ENCODE measurements around the gene PON3. TPM values are rescaled to one million over a fixed set of nuclear protein-coding genes. Genes with fewer than 3 reads are reported as not detected.

Gene PON3
- total RNA-seq, 1 experiment from 2014 or later, result not detected

DNA sequence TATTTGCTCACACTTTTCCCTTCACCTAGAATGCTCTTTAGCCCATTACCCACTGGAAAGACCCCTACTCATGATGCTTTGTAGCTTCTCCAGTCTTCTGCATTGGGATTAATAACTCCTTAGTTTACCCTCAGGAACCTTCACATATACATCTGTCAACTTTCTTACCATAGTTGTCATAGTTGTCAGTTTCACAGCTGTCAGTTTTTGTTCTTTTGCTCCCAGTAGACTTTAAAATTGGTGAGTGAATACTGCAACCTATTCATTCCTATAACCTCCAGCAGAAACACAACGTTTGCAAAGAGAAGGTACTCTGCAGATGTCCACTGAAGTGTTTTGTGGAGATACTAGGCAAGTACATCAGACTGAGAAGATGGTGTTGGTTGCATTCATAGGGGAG is 74.5 kb downstream of the PON3 start:
- H3K36me3 ChIP-seq (ENCODE audit: low read depth, low read length), result no peaks in the 10 kb centered on the region
- intact Hi-C loops (cut with micrococcal nuclease), result no loop called here
- no peaks in the 10 kb centered on the region for H3K27me3 ChIP-seq (ENCODE audit: low read length)
- CTCF ChIA-PET, result no interaction called here
- no peaks in the 10 kb centered on the region for H3K79me2 ChIP-seq (ENCODE audit: low read length)
- POLR2A ChIA-PET (ENCODE audit: unreplicated experiment), result no interaction called here
- DNase-seq (no peak), ATAC-seq (no peak)
- H2AFZ ChIP-seq (ENCODE audit: low read length), result no peak overlapping the region
- no peaks in the 10 kb centered on the region for H3F3A ChIP-seq (ENCODE audit: low read length, unreplicated experiment)
- H3K9ac ChIP-seq (ENCODE audit: low read length), result no peak overlapping the region
- H3K4me3 ChIP-seq (ENCODE audit: low read length), result no peak overlapping the region
- H3K27ac ChIP-seq (ENCODE audit: low read length), result no peak overlapping the region
- TF ChIP-seq EZH2 (IDR thresholded peaks at IDR 0.05; ENCODE audit: low read length, unreplicated experiment), result no peak
- TF ChIP-seq EZH2phosphoT487 (IDR thresholded peaks at IDR 0.05; ENCODE audit: borderline replicate concordance, low read length), result no peak
- TF ChIP-seq, protein P1, sequence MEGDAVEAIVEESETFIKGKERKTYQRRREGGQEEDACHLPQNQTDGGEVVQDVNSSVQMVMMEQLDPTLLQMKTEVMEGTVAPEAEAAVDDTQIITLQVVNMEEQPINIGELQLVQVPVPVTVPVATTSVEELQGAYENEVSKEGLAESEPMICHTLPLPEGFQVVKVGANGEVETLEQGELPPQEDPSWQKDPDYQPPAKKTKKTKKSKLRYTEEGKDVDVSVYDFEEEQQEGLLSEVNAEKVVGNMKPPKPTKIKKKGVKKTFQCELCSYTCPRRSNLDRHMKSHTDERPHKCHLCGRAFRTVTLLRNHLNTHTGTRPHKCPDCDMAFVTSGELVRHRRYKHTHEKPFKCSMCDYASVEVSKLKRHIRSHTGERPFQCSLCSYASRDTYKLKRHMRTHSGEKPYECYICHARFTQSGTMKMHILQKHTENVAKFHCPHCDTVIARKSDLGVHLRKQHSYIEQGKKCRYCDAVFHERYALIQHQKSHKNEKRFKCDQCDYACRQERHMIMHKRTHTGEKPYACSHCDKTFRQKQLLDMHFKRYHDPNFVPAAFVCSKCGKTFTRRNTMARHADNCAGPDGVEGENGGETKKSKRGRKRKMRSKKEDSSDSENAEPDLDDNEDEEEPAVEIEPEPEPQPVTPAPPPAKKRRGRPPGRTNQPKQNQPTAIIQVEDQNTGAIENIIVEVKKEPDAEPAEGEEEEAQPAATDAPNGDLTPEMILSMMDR (conservative IDR thresholded peaks at IDR 0.05; ENCODE audit: low read depth, low read length), result no peak
- BruUV-seq (replicated peaks), result no TSS peak
- H4K20me1 ChIP-seq (ENCODE audit: low read length), result no peaks in the 10 kb centered on the region
- no peaks in the 10 kb centered on the region for H3K9me2 ChIP-seq (replicated peaks; ENCODE audit: low read length)
- no peaks in the 10 kb centered on the region for H3K9me3 ChIP-seq (ENCODE audit: low read length)
- no peak overlapping the region for H3K4me2 ChIP-seq (ENCODE audit: low read length)
- no peaks in the 10 kb centered on the region; the same call in 1 of the 2 replicates for H3K4me1 ChIP-seq (ENCODE audit: insufficient read depth, low read length)

DNA sequence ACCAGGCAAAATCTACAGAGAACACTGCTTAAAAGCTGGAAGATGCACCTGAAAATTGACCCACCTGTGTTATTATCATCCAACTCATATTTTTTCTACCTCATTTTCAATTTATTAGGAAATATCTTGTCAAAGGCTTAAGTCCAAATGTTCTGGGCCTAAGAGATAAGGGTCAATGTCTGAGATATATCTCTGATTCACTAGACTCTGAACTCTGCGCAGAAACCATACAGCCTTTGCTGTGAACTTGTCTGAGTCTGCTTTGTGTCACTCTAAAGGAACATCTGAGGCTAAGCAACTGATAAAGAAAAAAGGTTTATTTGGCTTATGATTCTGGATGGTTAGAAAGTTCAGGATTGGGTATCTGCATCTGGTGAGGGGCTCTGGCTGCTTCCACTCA is 75.5 kb downstream of the PON3 start:
- Histone ChIP-seq H3K9me2 (replicated peaks; ENCODE audit: low read length) (no peaks in the 10 kb centered on the region), H3F3A (ENCODE audit: low read length, unreplicated experiment) (no peaks in the 10 kb centered on the region), H3K36me3 (ENCODE audit: low read depth, low read length) (no peaks in the 10 kb centered on the region), H3K4me1 (ENCODE audit: insufficient read depth, low read length) (no peaks in the 10 kb centered on the region; the same call in 1 of the 2 replicates), H3K27ac (ENCODE audit: low read length) (no peak overlapping the region), H2AFZ (ENCODE audit: low read length) (no peak overlapping the region), H3K4me2 (ENCODE audit: low read length) (no peak overlapping the region), H4K20me1 (ENCODE audit: low read length) (no peaks in the 10 kb centered on the region), H3K9me3 (ENCODE audit: low read length) (no peaks in the 10 kb centered on the region), H3K27me3 (ENCODE audit: low read length) (no peaks in the 10 kb centered on the region), H3K4me3 (ENCODE audit: low read length) (no peak overlapping the region), H3K9ac (ENCODE audit: low read length) (no peak overlapping the region), H3K79me2 (ENCODE audit: low read length) (no peaks in the 10 kb centered on the region)
- intact Hi-C loops (cut with micrococcal nuclease), result no loop called here
- ATAC-seq (no peak), DNase-seq (no peak)
- BruUV-seq (replicated peaks), result no TSS peak
- POLR2A ChIA-PET (ENCODE audit: unreplicated experiment), result no interaction called here
- TF ChIP-seq, protein P1 (conservative IDR thresholded peaks at IDR 0.05; ENCODE audit: low read depth, low read length), result no peak
- TF ChIP-seq EZH2phosphoT487 (IDR thresholded peaks at IDR 0.05; ENCODE audit: borderline replicate concordance, low read length) (no peak), EZH2 (IDR thresholded peaks at IDR 0.05; ENCODE audit: low read length, unreplicated experiment) (no peak)
- CTCF ChIA-PET, result no interaction called here

DNA sequence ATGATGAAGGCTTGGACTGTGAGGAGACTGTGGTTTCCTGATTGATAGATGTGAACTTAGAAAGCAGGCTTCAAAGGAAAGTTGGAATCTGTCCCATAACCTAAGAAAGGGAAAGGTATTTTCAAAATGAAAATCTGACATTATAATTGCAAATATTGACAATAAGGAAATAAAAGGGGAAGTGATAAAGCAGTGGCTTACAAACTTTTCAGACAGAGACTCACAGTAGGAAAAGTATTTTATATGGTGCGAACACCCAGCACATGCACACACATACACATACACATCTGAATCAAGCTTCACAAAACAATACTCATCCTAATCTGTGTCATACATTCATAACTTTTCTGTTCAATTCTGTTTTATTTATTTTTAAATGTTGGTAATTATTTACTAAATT is 76.6 kb downstream of the PON3 start:
- no peak for ATAC-seq
- no peaks in the 10 kb centered on the region for H3F3A ChIP-seq (ENCODE audit: low read length, unreplicated experiment)
- no peaks in the 10 kb centered on the region for H4K20me1 ChIP-seq (ENCODE audit: low read length)
- H3K9me2 ChIP-seq (replicated peaks; ENCODE audit: low read length), result no peaks in the 10 kb centered on the region
- H3K4me3 ChIP-seq (ENCODE audit: low read length), result no peak overlapping the region
- H3K27me3 ChIP-seq (ENCODE audit: low read length), result no peaks in the 10 kb centered on the region
- no peak for TF ChIP-seq EZH2phosphoT487 (IDR thresholded peaks at IDR 0.05; ENCODE audit: borderline replicate concordance, low read length)
- TF ChIP-seq, protein P1 (conservative IDR thresholded peaks at IDR 0.05; ENCODE audit: low read depth, low read length), result no peak
- no peak for TF ChIP-seq EZH2 (IDR thresholded peaks at IDR 0.05; ENCODE audit: low read length, unreplicated experiment)
- no peak overlapping the region for H3K4me2 ChIP-seq (ENCODE audit: low read length)
- intact Hi-C loops (cut with micrococcal nuclease), result no loop called here
- no peaks in the 10 kb centered on the region for H3K36me3 ChIP-seq (ENCODE audit: low read depth, low read length)
- no peaks in the 10 kb centered on the region for H3K9me3 ChIP-seq (ENCODE audit: low read length)
- no peak overlapping the region for H2AFZ ChIP-seq (ENCODE audit: low read length)
- no peaks in the 10 kb centered on the region for H3K79me2 ChIP-seq (ENCODE audit: low read length)
- no peak overlapping the region for H3K27ac ChIP-seq (ENCODE audit: low read length)
- ChIA-PET POLR2A (ENCODE audit: unreplicated experiment) (no interaction called here), CTCF (no interaction called here)
- H3K4me1 ChIP-seq (ENCODE audit: insufficient read depth, low read length), result no peaks in the 10 kb centered on the region; the same call in 1 of the 2 replicates
- BruUV-seq (replicated peaks), result no TSS peak
- no peak overlapping the region for H3K9ac ChIP-seq (ENCODE audit: low read length)
- no peak for DNase-seq
